PC-3 (cell line): ENCODE data around the gene LAMTOR2. TPM values are rescaled to one million over a fixed set of nuclear protein-coding genes. Genes with fewer than 3 reads are reported as not detected.
"Not testable (repeated sequence)": the region's sequence is repeated elsewhere in the genome, so short reads cannot be mapped to it uniquely, and the experiment has no call there.

ENCODE experiments used
- ATAC-seq: fragments of 200-7000 bp; cut with Tn5 transposase; 2 replicates; pipeline ENCODE4 v1.9.1; 2020; ENCODE audit warnings: mild to moderate bottlenecking, moderate library complexity
- BruUV-seq: library from RNA; stranded (reverse); fragments of 400-500 nt; replicated peaks from 2 replicates; lab custom pipeline; 2021; lab: Mats Ljungman, UMichigan
- CTCF ChIA-PET: fragments of 300-600 bp; sonication (Branson Sonifier 250); formaldehyde crosslinking; loops from one replicate; lab custom pipeline; 2022; ENCODE audit warnings: antibody characterized with exemption; lab: Charles Lee
- POLR2A ChIA-PET: fragments of 300-600 bp; sonication (Branson Sonifier 250); formaldehyde crosslinking; loops from one replicate; lab custom pipeline; 2022; ENCODE audit warnings: antibody characterized with exemption; ENCODE audit not compliant: unreplicated experiment; lab: Charles Lee
- DNase-seq: peaks from one replicate; pipeline ENCODE4 v3.0.0-alpha.2; 2015
- H2AFZ ChIP-seq: fragments of 300-600 bp; sonication (generic); 2 replicates; pipeline ENCODE4 v1.6.0; 2016; ENCODE audit warnings: antibody characterized with exemption, low read length
- H3F3A ChIP-seq: fragments of 300-600 bp; sonication (generic); one replicate; pipeline ENCODE4 v1.6.0; 2017; ENCODE audit warnings: antibody characterized with exemption, low read length, control low read depth, mild to moderate bottlenecking; ENCODE audit not compliant: unreplicated experiment
- H3K27ac ChIP-seq: fragments of 300-600 bp; sonication (generic); 2 replicates; pipeline ENCODE4 v1.5.1; 2016; ENCODE audit warnings: mild to moderate bottlenecking, low read length
- H3K27me3 ChIP-seq: fragments of 300-600 bp; sonication (generic); 2 replicates; pipeline ENCODE4 v1.6.1; 2016; ENCODE audit warnings: low read length, mixed read lengths
- H3K36me3 ChIP-seq: fragments of 300-600 bp; sonication (generic); 2 replicates; pipeline ENCODE4 v1.6.1; 2016; ENCODE audit warnings: low read depth, mixed run types, low read length, mixed read lengths
- H3K4me1 ChIP-seq: fragments of 300-600 bp; sonication (generic); 2 replicates; pipeline ENCODE4 v1.5.1; 2016; ENCODE audit warnings: low read length; ENCODE audit not compliant: insufficient read depth
- H3K4me2 ChIP-seq: fragments of 300-600 bp; sonication (generic); 2 replicates; pipeline ENCODE4 v1.6.0; 2016; ENCODE audit warnings: low read length
- H3K4me3 ChIP-seq: fragments of 300-600 bp; sonication (generic); 2 replicates; pipeline ENCODE4 v1.5.1; 2016; ENCODE audit warnings: mild to moderate bottlenecking, low read length, mixed read lengths
- H3K79me2 ChIP-seq: fragments of 300-600 bp; sonication (generic); 2 replicates; pipeline ENCODE4 v1.6.1; 2017; ENCODE audit warnings: low read length, mixed read lengths
- H3K9ac ChIP-seq: fragments of 300-600 bp; sonication (generic); 2 replicates; pipeline ENCODE4 v1.6.0; 2016; ENCODE audit warnings: mild to moderate bottlenecking, low read length
- H3K9me2 ChIP-seq: fragments of 300-600 bp; sonication (generic); replicated peaks from 2 replicates; pipeline ENCODE4 v1.6.1; 2016; ENCODE audit warnings: mixed run types, low read length, mixed read lengths
- H3K9me3 ChIP-seq: fragments of 300-600 bp; sonication (generic); 2 replicates; pipeline ENCODE4 v1.6.1; 2016; ENCODE audit warnings: low read length, mixed read lengths
- H4K20me1 ChIP-seq: fragments of 300-600 bp; sonication (generic); 2 replicates; pipeline ENCODE4 v1.6.1; 2016; ENCODE audit warnings: low read length, mixed read lengths
- EZH2 ChIP-seq: fragments of 300-600 bp; sonication (generic); IDR thresholded peaks from one replicate; pipeline ENCODE4 v1.6.1; 2017; ENCODE audit warnings: antibody characterized with exemption, mild to moderate bottlenecking, low read length; ENCODE audit not compliant: unreplicated experiment
- EZH2phosphoT487 ChIP-seq: fragments of 300-600 bp; sonication (generic); IDR thresholded peaks from 2 replicates; pipeline ENCODE4 v1.6.1; 2018; ENCODE audit warnings: mild to moderate bottlenecking, antibody characterized with exemption, low read length, borderline replicate concordance
- intact Hi-C: fragments of 100-400 bp; cut with micrococcal nuclease; formaldehyde crosslinking; loops from 2 replicates; pipeline ENCODE4 v1.9.0; 2023
- total RNA-seq: library from RNA; depleted of rRNA; stranded (reverse); fragments of >200 nt; gene quantifications from 2 replicates; pipeline ENCODE4 v1.2.3, GENCODE V29; 2014
- TF ChIP-seq, protein P1 (sequence below): fragments of 300-600 bp; sonication (generic); conservative IDR thresholded peaks from 2 replicates; pipeline ENCODE4 v1.5.1; 2017; ENCODE audit warnings: antibody characterized with exemption, low read depth, mild to moderate bottlenecking, low read length

The LAMTOR2 gene
- total RNA-seq, 1 experiment from 2014 or later = 130 TPM

DNA sequence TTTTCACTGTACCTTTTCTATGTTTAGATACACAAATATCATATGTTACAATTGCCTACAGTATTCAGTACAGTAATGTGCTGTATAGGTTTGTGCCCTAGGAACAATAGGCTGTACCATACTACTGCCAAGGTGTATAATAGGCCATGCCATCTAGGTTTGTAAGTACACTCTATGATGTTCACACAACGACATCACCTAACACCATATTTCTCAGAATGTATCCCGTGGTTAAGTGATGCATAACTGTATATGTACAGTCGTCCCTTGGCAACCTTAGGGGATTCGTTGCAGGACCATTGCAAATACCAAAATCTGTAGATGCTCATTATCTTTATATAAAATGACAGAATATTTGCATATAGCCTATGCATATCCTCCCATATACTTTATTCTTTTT lies 28.0 kb upstream of the LAMTOR2 start:
- Histone ChIP-seq H3K4me3 (no peak overlapping the region), H3K27me3 (no peaks in the 10 kb centered on the region), H3K4me2 (no peak overlapping the region), H3K9ac (no peak overlapping the region), H3K36me3 (no peaks in the 10 kb centered on the region; the same call in 1 of the 2 replicates), H2AFZ (no peak overlapping the region), H3K27ac (no peak overlapping the region), H3F3A (no peaks in the 10 kb centered on the region), H3K9me3 (no peaks in the 10 kb centered on the region), H3K4me1 (no peaks in the 10 kb centered on the region), H3K9me2 (no peaks in the 10 kb centered on the region), H4K20me1 (no peaks in the 10 kb centered on the region), H3K79me2 (no peaks in the 10 kb centered on the region)
- BruUV-seq = no TSS peak
- DNase-seq (no peak), ATAC-seq (no peak)
- POLR2A ChIA-PET = no interaction called here
- intact Hi-C loops = no loop called here
- no peak for TF ChIP-seq EZH2
- TF ChIP-seq EZH2phosphoT487 = no peak
- CTCF ChIA-PET = no interaction called here

DNA sequence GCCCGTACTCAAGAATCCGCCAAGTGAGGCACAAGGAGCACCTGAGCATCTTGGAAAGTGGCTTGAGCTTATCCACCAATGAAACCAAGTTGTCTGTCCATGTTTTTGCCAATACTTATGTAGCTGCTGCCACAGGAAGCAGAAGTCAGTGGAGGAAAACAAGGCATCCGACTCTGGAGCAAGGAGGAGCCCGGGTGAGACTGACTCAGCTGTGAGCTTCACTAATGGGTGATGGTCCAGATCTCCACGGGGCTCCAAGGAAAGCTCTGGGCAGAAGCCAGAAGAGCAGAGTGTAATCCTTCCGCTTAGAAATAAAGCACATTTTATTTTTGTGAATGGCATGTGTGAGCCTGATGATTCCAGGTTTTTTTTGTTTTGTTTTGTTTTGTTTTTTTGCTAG lies 21.6 kb upstream of the LAMTOR2 start:
- no peak for DNase-seq
- Histone ChIP-seq H3K4me3 (no peak overlapping the region), H2AFZ (no peak overlapping the region), H3K4me1 (no peaks in the 10 kb centered on the region), H4K20me1 (no peaks in the 10 kb centered on the region), H3F3A (no peaks in the 10 kb centered on the region), H3K9ac (no peak overlapping the region), H3K4me2 (no peak overlapping the region), H3K36me3 (no peaks in the 10 kb centered on the region), H3K9me2 (no peaks in the 10 kb centered on the region), H3K27me3 (no peaks in the 10 kb centered on the region), H3K9me3 (no peaks in the 10 kb centered on the region), H3K79me2 (no peaks in the 10 kb centered on the region), H3K27ac (no peak overlapping the region)
- BruUV-seq = no TSS peak
- intact Hi-C loops = no loop called here
- ChIA-PET CTCF (no interaction called here), POLR2A (no interaction called here)
- ATAC-seq = no peak
- TF ChIP-seq EZH2phosphoT487 (no peak), EZH2 (no peak)
- TF ChIP-seq, protein P1, sequence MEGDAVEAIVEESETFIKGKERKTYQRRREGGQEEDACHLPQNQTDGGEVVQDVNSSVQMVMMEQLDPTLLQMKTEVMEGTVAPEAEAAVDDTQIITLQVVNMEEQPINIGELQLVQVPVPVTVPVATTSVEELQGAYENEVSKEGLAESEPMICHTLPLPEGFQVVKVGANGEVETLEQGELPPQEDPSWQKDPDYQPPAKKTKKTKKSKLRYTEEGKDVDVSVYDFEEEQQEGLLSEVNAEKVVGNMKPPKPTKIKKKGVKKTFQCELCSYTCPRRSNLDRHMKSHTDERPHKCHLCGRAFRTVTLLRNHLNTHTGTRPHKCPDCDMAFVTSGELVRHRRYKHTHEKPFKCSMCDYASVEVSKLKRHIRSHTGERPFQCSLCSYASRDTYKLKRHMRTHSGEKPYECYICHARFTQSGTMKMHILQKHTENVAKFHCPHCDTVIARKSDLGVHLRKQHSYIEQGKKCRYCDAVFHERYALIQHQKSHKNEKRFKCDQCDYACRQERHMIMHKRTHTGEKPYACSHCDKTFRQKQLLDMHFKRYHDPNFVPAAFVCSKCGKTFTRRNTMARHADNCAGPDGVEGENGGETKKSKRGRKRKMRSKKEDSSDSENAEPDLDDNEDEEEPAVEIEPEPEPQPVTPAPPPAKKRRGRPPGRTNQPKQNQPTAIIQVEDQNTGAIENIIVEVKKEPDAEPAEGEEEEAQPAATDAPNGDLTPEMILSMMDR = no peak

DNA sequence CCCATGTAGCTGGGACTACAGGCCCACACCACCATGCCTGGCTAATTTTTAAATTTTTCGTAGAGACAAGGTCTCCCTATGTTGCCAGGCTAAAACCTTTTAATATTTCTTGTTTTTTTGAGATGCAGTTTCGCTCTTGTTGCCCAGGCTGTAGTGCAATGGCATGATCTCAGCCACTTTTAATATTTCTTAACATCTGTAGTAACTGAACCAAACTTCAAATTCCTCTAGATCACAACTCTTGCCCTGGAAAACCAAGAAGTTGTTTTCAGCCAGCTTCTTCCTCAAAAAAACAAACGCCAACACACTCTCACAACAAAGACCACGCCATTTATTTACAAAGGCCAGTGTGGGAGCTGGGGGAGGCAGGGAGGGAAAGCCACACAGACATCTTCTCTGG lies 19.6 kb upstream of the LAMTOR2 start:
- H4K20me1 ChIP-seq, H3K36me3 ChIP-seq, H3K9me2 ChIP-seq, H3K79me2 ChIP-seq, H3F3A ChIP-seq, CTCF ChIA-PET, H3K9me3 ChIP-seq, DNase-seq, H3K4me1 ChIP-seq, H3K27ac ChIP-seq, intact Hi-C loops, H3K9ac ChIP-seq, H3K4me2 ChIP-seq, H2AFZ ChIP-seq, ATAC-seq, H3K4me3 ChIP-seq, H3K27me3 ChIP-seq, BruUV-seq: not testable (repeated sequence)
- POLR2A ChIA-PET = interaction anchor here (0.6 kb wide), 1 partner anchor 16 kb away, joined by 3 read pairs; no protein-coding TSS in a partner anchor

DNA sequence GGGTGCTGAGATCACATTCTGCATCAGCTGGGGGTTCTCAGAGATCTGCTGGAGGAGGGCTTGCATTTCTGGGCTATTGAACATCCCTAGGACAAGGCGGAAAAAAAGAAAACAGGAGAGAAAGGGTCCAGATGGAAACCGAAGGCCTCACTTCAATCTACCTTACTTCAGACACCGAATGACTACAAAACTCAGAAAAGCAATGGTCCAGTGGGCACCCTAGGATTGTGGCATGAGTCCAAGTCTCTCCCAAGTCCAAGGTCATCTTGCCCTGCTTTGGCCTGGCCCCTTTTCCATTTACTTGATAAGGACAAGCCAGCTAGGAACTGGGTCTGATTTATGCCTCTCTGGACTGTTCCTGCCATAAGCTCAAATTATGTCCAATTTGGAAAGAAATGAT lies 11.8 kb upstream of the LAMTOR2 start:
- no peak overlapping the region for H3K27ac ChIP-seq
- intact Hi-C loops = no loop called here
- H3K9me2 ChIP-seq = no peaks in the 10 kb centered on the region
- TF ChIP-seq EZH2phosphoT487 (no peak), EZH2 (no peak)
- TF ChIP-seq, protein P1 = no peak
- H3K9ac ChIP-seq = no peak overlapping the region
- H3K27me3 ChIP-seq = no peaks in the 10 kb centered on the region
- no TSS peak for BruUV-seq
- H3K36me3 ChIP-seq = peaks cover 27% of the 10 kb centered on the region
- no peak for ATAC-seq
- H3F3A ChIP-seq = no peaks in the 10 kb centered on the region
- H3K4me2 ChIP-seq = no peak overlapping the region
- H3K4me3 ChIP-seq = no peak overlapping the region
- no peaks in the 10 kb centered on the region for H4K20me1 ChIP-seq
- H3K4me1 ChIP-seq = peaks cover 8% of the 10 kb centered on the region
- DNase-seq = no peak
- no peaks in the 10 kb centered on the region for H3K79me2 ChIP-seq
- no peaks in the 10 kb centered on the region for H3K9me3 ChIP-seq
- POLR2A ChIA-PET = no interaction called here
- H2AFZ ChIP-seq = no peak overlapping the region
- CTCF ChIA-PET = no interaction called here
